Breast epithelium (tissue), 4 donors: Measurements from ENCODE around the gene WNT7B. TPM values are rescaled to one million over a fixed set of nuclear protein-coding genes. Genes with fewer than 3 reads are reported as not detected.

Experiments
- DNase-seq, 2 donors: peaks; one replicate each; pipeline ENCODE4 v3.0.0-alpha.2; 2019; ENCODE audit warnings: low spot score in 2 of 2
- H3K27ac ChIP-seq, 2 donors: fragments of 200-600 bp; sonication (generic) in 1 of 2; one replicate each; pipeline ENCODE4 v1.5.1; 2016 to 2019; ENCODE audit warnings: mild to moderate bottlenecking in 1 of 2
- H3K27me3 ChIP-seq, 2 donors: fragments of 200-600 bp; sonication (generic) in 1 of 2; one replicate each; pipeline versions ENCODE4 v1.5.1 to v1.6.0; 2017 to 2019; ENCODE audit warnings: control low read depth in 1 of 2, mild to moderate bottlenecking in 1 of 2
- H3K36me3 ChIP-seq: fragments of 200-600 bp; one replicate; pipeline ENCODE4 v1.5.1; 2019
- H3K4me1 ChIP-seq, 2 donors: fragments of 200-600 bp; sonication (generic); one replicate each; pipeline ENCODE4 v1.5.1; 2016 to 2019; ENCODE audit warnings: control low read depth in 1 of 2
- H3K4me3 ChIP-seq, 3 donors: fragments of 200-600 bp; sonication (generic); 1 replicate in 2 of 3; 2 replicates in 1 of 3; pipeline ENCODE4 v1.5.1; 2016 to 2019; ENCODE audit warnings: mild to moderate bottlenecking in 3 of 3, moderate library complexity in 2 of 3
- H3K9me3 ChIP-seq, 2 donors: fragments of 200-600 bp; sonication (generic) in 1 of 2; one replicate each; pipeline ENCODE4 v1.5.1; 2016 to 2019; ENCODE audit warnings: control low read depth in 1 of 2
- POLR2A ChIP-seq: fragments of 450-650 bp; IDR thresholded peaks from one replicate; pipeline ENCODE4 v1.6.1; 2016; ENCODE audit warnings: antibody characterized with exemption, mild to moderate bottlenecking, moderate library complexity
- POLR2AphosphoS5 ChIP-seq, 3 donors: sonication (generic); formaldehyde crosslinking; IDR thresholded peaks; one replicate each; pipeline ENCODE4 v1.6.1; 2017; ENCODE audit warnings: antibody characterized with exemption in 3 of 3
- intact Hi-C: fragments of 100-400 bp; cut with DNase I; formaldehyde crosslinking; loops from one replicate; pipeline ENCODE4 v1.15.1; 2023; ENCODE audit warnings: low total_unique reads
- total RNA-seq, 3 donors: library from RNA; depleted of rRNA; stranded (reverse); fragments of >200 nt; gene quantifications; one replicate each; pipeline ENCODE4 v1.1.0, GENCODE V29; 2016
- TF ChIP-seq, protein P1 (sequence below), 3 donors: fragments of 450-650 bp; IDR thresholded peaks; one replicate each; pipeline ENCODE4 v1.5.1; 2016 to 2017; ENCODE audit warnings: antibody characterized with exemption in 3 of 3, mild to moderate bottlenecking in 3 of 3, moderate library complexity in 3 of 3

The WNT7B gene
- total RNA-seq, 3 donors from 2014 or later = 2.2 to 2.9 TPM; not detected in 1

DNA sequence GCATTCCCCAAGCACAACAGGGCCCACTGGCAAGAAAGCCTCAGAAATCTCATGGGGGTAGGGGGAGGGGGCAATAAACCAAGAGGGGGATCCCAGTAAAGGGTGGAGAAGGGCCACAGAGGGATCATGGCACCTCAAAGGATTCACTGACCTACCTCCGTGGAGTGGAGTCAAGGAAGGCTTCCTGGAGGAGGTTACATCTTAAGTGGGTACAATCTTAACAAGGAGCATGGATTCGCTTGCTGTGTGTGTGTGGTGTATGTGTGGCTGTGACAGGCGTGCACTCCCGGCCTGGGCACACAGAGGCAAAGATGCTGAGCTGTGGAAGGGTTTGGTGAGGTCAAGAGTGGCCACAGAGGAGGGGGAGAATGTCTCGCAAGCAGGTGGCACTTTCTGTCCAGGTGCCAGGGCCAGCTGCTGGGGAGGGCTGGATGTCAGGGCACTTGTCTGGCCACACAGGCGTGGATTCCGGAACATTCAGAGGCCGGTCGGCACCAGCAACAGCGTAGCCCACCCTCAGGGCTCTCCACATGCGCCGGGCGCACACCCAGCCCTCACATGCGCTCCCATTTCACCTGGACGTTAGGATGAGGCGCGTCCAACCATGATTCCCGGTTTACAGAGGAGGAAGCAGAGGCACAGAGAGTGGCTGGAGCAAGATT lies 43.3 kb downstream of the WNT7B start:
- H3K27ac ChIP-seq = no peak overlapping the region
- intact Hi-C loops = no loop called here
- TF ChIP-seq POLR2A (no peak), POLR2AphosphoS5 (IDR thresholded peaks at IDR 0.05) (no peak)
- TF ChIP-seq, protein P1, sequence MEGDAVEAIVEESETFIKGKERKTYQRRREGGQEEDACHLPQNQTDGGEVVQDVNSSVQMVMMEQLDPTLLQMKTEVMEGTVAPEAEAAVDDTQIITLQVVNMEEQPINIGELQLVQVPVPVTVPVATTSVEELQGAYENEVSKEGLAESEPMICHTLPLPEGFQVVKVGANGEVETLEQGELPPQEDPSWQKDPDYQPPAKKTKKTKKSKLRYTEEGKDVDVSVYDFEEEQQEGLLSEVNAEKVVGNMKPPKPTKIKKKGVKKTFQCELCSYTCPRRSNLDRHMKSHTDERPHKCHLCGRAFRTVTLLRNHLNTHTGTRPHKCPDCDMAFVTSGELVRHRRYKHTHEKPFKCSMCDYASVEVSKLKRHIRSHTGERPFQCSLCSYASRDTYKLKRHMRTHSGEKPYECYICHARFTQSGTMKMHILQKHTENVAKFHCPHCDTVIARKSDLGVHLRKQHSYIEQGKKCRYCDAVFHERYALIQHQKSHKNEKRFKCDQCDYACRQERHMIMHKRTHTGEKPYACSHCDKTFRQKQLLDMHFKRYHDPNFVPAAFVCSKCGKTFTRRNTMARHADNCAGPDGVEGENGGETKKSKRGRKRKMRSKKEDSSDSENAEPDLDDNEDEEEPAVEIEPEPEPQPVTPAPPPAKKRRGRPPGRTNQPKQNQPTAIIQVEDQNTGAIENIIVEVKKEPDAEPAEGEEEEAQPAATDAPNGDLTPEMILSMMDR (IDR thresholded peaks at IDR 0.05) = no peak
- H3K36me3 ChIP-seq = no peaks in the 10 kb centered on the region
- no peak overlapping the region for H3K4me3 ChIP-seq
- no peaks in the 10 kb centered on the region for H3K9me3 ChIP-seq
- DNase-seq = no peak
- H3K27me3 ChIP-seq = peaks cover 0 to 8% of the 10 kb centered on the region in 2 donors
- peaks cover 0 to 8% of the 10 kb centered on the region in 2 donors for H3K4me1 ChIP-seq

DNA sequence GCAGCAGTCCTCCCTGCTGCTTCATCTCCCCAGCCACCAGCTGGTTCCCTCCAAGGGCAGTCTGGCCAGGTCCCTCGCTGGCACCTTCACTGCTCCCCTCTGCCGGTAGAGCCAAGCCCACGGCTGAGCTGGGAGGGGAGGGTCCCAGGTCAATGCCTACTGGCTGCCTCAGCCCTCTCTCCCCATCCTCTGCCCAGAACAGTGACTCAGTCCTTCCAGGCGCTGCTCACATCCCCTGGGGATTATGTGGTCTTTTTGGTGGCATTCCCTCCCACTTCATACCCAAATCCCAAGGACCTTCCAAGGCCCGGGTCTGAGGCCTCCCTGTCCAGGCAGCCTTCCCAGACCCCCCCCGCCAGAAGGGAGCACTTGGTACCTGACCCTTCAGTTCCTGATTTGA lies 44.9 kb downstream of the WNT7B start:
- no peaks in the 10 kb centered on the region for H3K9me3 ChIP-seq
- no peak overlapping the region for H3K4me3 ChIP-seq
- no peaks in the 10 kb centered on the region for H3K36me3 ChIP-seq
- DNase-seq = no peak
- H3K27me3 ChIP-seq = peaks cover 0 to 8% of the 10 kb centered on the region in 2 donors
- intact Hi-C loops = no loop called here
- TF ChIP-seq, protein P1 (IDR thresholded peaks at IDR 0.05) = no peak
- TF ChIP-seq POLR2A = no peak
- TF ChIP-seq POLR2AphosphoS5 (IDR thresholded peaks at IDR 0.05) = no peak
- H3K27ac ChIP-seq = no peak overlapping the region
- H3K4me1 ChIP-seq = peaks cover 0 to 8% of the 10 kb centered on the region in 2 donors

DNA sequence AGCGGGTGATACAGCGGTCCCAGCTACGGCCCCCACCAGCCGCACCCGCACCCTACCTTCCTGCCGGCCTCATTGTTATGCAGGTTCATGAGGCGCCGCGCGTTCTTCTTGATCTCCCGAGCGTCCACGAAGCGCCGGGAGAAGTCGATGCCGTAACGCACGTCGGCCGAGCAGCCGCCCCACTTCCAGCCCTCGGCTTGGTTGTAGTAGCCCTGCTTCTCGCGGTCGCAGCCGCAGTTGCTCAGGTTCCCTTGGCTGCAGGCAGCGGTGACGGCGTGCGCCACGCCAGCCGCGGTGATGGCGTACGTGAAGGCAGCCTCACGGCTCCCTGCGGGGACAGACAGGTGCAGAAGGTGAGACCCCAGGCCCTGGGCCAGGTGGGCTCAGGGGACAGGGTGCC lies 45.9 kb downstream of the WNT7B start:
- TF ChIP-seq, protein P1 (IDR thresholded peaks at IDR 0.05) = no peak
- TF ChIP-seq POLR2A (no peak), POLR2AphosphoS5 (IDR thresholded peaks at IDR 0.05) (no peak)

DNA sequence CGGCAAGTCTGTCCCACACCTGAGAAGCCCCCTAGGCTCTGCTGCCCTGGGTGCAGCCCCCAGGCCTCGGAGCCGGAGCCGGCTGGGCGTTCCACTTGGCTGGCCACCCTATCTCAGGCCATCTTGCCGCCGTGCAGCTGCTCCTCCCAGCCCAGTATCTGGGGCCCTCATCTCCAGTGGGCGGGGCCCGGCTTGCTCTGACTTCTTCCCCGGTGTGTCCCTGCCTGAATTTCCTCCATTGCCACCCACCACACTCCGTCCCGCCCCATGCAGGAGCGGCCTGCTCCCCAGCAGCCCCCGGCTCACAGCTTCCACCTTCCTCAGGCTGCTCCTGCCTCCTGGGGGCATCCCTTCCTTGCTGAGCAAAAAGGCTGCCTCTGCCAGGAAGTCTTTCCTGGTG lies 46.6 kb downstream of the WNT7B start:
- H3K36me3 ChIP-seq = no peaks in the 10 kb centered on the region
- peak in 1 of 2 donors; percentile 71 for DNase-seq
- H3K9me3 ChIP-seq = no peaks in the 10 kb centered on the region
- no peak overlapping the region for H3K4me3 ChIP-seq
- peaks cover 0 to 4% of the 10 kb centered on the region in 2 donors for H3K27me3 ChIP-seq
- TF ChIP-seq, protein P1 (IDR thresholded peaks at IDR 0.05) = no peak
- TF ChIP-seq POLR2A (no peak), POLR2AphosphoS5 (IDR thresholded peaks at IDR 0.05) (no peak)
- intact Hi-C loops = no loop called here
- H3K27ac ChIP-seq = no peak overlapping the region
- H3K4me1 ChIP-seq = peaks cover 0 to 8% of the 10 kb centered on the region in 2 donors

More for the DNA sequence above, 45.9 kb downstream of the WNT7B start:
- Histone ChIP-seq H3K4me1 (peaks cover 0 to 8% of the 10 kb centered on the region in 2 donors), H3K9me3 (no peaks in the 10 kb centered on the region), H3K27me3 (peaks cover 0 to 8% of the 10 kb centered on the region in 2 donors), H3K36me3 (no peaks in the 10 kb centered on the region), H3K4me3 (no peak overlapping the region), H3K27ac (no peak overlapping the region)
- intact Hi-C loops = no loop called here
- no peak for DNase-seq

DNA sequence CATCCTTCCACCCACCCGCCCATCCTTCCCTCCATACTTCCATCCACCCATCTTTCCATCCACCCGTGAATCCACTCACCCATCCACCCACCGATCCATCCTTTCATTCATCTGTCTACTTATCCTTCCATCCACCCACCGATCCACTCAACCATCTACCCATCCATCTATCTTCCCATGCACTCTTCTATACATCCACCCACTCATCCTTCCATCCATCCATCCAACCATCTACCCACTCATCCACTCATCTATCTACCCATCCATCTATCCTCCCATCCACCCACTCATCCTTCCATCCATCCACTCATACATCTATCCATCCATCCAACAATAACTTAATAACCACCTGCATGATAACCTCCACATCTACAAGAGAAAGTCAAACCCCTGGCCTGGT lies 47.3 kb downstream of the WNT7B start:
- no peak for TF ChIP-seq POLR2A
- TF ChIP-seq, protein P1 (IDR thresholded peaks at IDR 0.05) = no peak
- TF ChIP-seq POLR2AphosphoS5 (IDR thresholded peaks at IDR 0.05) = no peak
- Histone ChIP-seq H3K4me1 (peaks cover 0 to 1% of the 10 kb centered on the region in 2 donors), H3K27me3 (peaks cover 0 to 4% of the 10 kb centered on the region in 2 donors), H3K36me3 (no peaks in the 10 kb centered on the region), H3K9me3 (no peaks in the 10 kb centered on the region), H3K4me3 (no peak overlapping the region), H3K27ac (no peak overlapping the region)
- intact Hi-C loops = no loop called here
- no peak for DNase-seq
